ENCODE data around the gene BCL2L1.
"Not testable (repeated sequence)": the region's sequence is repeated elsewhere in the genome, so short reads cannot be mapped to it uniquely, and the experiment has no call there.

GRCh38 chr20:31747028-31747427 lies 24.4 kb upstream of the BCL2L1 start:
- not testable (repeated sequence) for TF ChIP-seq POLR2A, CTCF (IDR thresholded peaks at IDR 0.05)

Data from tibial nerve (tissue), 3 donors.